ENCODE measurements around the gene ZBTB9. TPM values are rescaled to one million over a fixed set of nuclear protein-coding genes. Genes with fewer than 3 reads are reported as not detected.
A peak's percentile ranks its signal among the peaks of the same experiment; 100 is the strongest.

ZBTB9 gene
- total RNA-seq, 2 experiments from 2014 or later = 5.5 to 5.7 TPM

- intact Hi-C loops (cut with DNase I, micrococcal nuclease) = loop anchor here in 1 of 2 experiments (5.0 kb wide), 1 partner anchor 210 kb away; the partner anchor contains the start of genes HSD17B8, RXRB and SLC39A7
- ATAC-seq (ENCODE audit: poor library complexity) = no peak
- peak overlapping the region; percentile 81 for H3K4me3 ChIP-seq (ENCODE audit: low read length)
- H3K27ac ChIP-seq (ENCODE audit: low read depth in 1 of 2, low read length in 2 of 2) = peak overlapping the region; percentile 91 to 99
- Mint-ChIP-seq H3K4me1 (ENCODE audit: low read depth) (peaks cover 72% of the 10 kb centered on the region), H3K27ac (peak overlapping the region; percentile 98), H3K4me3 (peak overlapping the region; percentile 94), H3K36me3 (ENCODE audit: low read depth) (peaks cover 66% of the 10 kb centered on the region), H3K27me3 (no peaks in the 10 kb centered on the region), H3K9me3 (no peaks in the 10 kb centered on the region)
- CTCF ChIA-PET = interaction anchor here (1.2 kb wide), 1 partner anchor 12 kb away, joined by 3 read pairs; no protein-coding TSS in a partner anchor
- POLR2A ChIA-PET = interaction anchor here (1.1 to 2.8 kb wide), 4 partner anchors 13 to 159 kb away, joined by 5 to 19 read pairs (median 8); no protein-coding TSS in a partner anchor
- TF ChIP-seq CTCF (IDR thresholded peaks at IDR 0.05) = no peak
- H3K4me1 ChIP-seq (ENCODE audit: insufficient read depth, low read length) = peaks cover 72% of the 10 kb centered on the region
- H3K36me3 ChIP-seq (ENCODE audit: insufficient read depth, low read length) = peaks cover 42% of the 10 kb centered on the region
- no peaks in the 10 kb centered on the region for H3K9me3 ChIP-seq (ENCODE audit: control insufficient read depth in 1 of 2, insufficient read depth in 1 of 2, low read length in 2 of 2)
- no peaks in the 10 kb centered on the region for H3K27me3 ChIP-seq (ENCODE audit: control insufficient read depth in 1 of 2, insufficient read depth in 2 of 2, low read length in 2 of 2)
- no peak for DNase-seq
Observed at GRCh38 chr6:33412140-33413009, 42.0 kb upstream of the ZBTB9 start.

GRCh38 chr6:33413241-33414120, 40.9 kb upstream of the ZBTB9 start:
- Histone ChIP-seq H3K27me3 (ENCODE audit: control insufficient read depth in 1 of 2, insufficient read depth in 2 of 2, low read length in 2 of 2) (no peaks in the 10 kb centered on the region), H3K27ac (ENCODE audit: low read depth in 1 of 2, low read length in 2 of 2) (no peak overlapping the region), H3K36me3 (ENCODE audit: insufficient read depth, low read length) (peaks cover 42% of the 10 kb centered on the region), H3K4me1 (ENCODE audit: insufficient read depth, low read length) (peaks cover 80% of the 10 kb centered on the region), H3K4me3 (ENCODE audit: low read length) (no peak overlapping the region), H3K9me3 (ENCODE audit: control insufficient read depth in 1 of 2, insufficient read depth in 1 of 2, low read length in 2 of 2) (no peaks in the 10 kb centered on the region)
- Mint-ChIP-seq H3K36me3 (ENCODE audit: low read depth) (peaks cover 74% of the 10 kb centered on the region), H3K4me3 (peak overlapping the region; percentile 94), H3K9me3 (no peaks in the 10 kb centered on the region), H3K27me3 (no peaks in the 10 kb centered on the region), H3K4me1 (ENCODE audit: low read depth) (peaks cover 82% of the 10 kb centered on the region), H3K27ac (peak overlapping the region; percentile 98)
- intact Hi-C loops (cut with DNase I, micrococcal nuclease) = loop anchor here in 1 of 2 experiments (5.0 kb wide), 1 partner anchor 211 kb away; the partner anchor contains the start of genes HSD17B8, RXRB and SLC39A7
- no peak for TF ChIP-seq CTCF (IDR thresholded peaks at IDR 0.05)
- POLR2A ChIA-PET = interaction anchor here (1.0 to 1.2 kb wide), 2 partner anchors 12 to 18 kb away, joined by 3 to 5 read pairs; no protein-coding TSS in a partner anchor
- DNase-seq (peak in 1 of 14 experiments; percentile 23), ATAC-seq (ENCODE audit: poor library complexity) (no peak)
- CTCF ChIA-PET = no interaction called here
